ENCODE measurements around the gene RBM6. TPM values are rescaled to one million over a fixed set of nuclear protein-coding genes. Genes with fewer than 3 reads are reported as not detected.
"Not testable (repeated sequence)": the region's sequence is repeated elsewhere in the genome, so short reads cannot be mapped to it uniquely, and the experiment has no call there.

Gene RBM6
- polyA plus RNA-seq, 1 experiment: 33.4 TPM

DNA sequence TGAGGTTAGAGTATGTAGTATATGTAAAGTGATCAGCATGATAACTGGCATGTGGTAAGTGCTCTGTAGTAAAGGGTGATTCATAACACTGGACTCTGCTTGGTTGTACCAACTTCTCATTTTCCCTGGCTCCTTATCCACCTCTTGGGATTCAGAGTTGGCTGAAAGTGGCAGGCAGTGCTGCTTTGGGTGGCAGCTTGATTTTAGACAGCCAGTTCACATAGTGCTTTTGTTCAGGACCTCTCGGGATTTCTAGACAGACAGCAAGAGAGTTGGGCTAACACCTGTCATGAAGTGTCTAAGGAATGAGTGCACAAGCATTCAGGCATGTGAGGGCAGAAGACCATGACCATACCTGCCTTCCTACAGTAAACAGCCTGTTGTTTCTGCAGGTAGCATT lies 69.0 kb downstream of the RBM6 start:
- ChIA-PET POLR2A (no interaction called here), CTCF (no interaction called here)
- DNase-seq (ENCODE audit: low read depth): no peak
- Histone ChIP-seq H3K36me3 (ENCODE audit: control insufficient read depth, insufficient read depth, low read length) (no peaks in the 10 kb centered on the region), H3K4me3 (ENCODE audit: low read depth, low read length) (no peak overlapping the region), H3K27me3 (ENCODE audit: control insufficient read depth, insufficient read depth, low read length) (no peaks in the 10 kb centered on the region)
- TF ChIP-seq, protein P1, sequence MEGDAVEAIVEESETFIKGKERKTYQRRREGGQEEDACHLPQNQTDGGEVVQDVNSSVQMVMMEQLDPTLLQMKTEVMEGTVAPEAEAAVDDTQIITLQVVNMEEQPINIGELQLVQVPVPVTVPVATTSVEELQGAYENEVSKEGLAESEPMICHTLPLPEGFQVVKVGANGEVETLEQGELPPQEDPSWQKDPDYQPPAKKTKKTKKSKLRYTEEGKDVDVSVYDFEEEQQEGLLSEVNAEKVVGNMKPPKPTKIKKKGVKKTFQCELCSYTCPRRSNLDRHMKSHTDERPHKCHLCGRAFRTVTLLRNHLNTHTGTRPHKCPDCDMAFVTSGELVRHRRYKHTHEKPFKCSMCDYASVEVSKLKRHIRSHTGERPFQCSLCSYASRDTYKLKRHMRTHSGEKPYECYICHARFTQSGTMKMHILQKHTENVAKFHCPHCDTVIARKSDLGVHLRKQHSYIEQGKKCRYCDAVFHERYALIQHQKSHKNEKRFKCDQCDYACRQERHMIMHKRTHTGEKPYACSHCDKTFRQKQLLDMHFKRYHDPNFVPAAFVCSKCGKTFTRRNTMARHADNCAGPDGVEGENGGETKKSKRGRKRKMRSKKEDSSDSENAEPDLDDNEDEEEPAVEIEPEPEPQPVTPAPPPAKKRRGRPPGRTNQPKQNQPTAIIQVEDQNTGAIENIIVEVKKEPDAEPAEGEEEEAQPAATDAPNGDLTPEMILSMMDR (IDR thresholded peaks at IDR 0.05; ENCODE audit: insufficient read depth, low read depth, low read length): no peak

DNA sequence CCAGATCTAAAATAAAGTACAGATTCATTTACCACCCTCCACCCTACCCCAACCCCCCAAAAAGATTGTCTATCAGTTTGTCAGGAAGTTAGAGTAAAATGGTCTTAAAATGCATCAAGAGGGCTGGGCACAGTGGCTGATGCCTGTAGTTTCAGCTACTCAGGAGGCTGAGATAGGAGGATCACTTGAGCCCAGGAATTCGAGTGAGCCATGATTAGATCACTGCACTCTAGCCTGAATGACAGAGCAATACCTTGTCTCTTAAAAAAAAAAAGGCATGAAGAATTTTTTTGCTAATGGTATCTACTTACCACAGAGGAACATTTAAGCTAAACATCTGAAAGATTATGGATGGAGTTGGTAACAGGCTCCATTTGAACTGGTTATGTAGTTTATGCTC lies 71.0 kb downstream of the RBM6 start:
- Histone ChIP-seq H3K27me3 (ENCODE audit: control insufficient read depth, insufficient read depth, low read length) (no peaks in the 10 kb centered on the region), H3K36me3 (ENCODE audit: control insufficient read depth, insufficient read depth, low read length) (no peaks in the 10 kb centered on the region), H3K4me3 (ENCODE audit: low read depth, low read length) (no peak overlapping the region)
- CTCF ChIA-PET: interaction anchor here (0.7 to 1.1 kb wide), 2 partner anchors 9 to 14 kb away, joined by 3 to 4 read pairs; no protein-coding TSS in a partner anchor
- DNase-seq (ENCODE audit: low read depth): no peak
- POLR2A ChIA-PET: no interaction called here
- TF ChIP-seq, protein P1 (IDR thresholded peaks at IDR 0.05; ENCODE audit: insufficient read depth, low read depth, low read length): no peak

DNA sequence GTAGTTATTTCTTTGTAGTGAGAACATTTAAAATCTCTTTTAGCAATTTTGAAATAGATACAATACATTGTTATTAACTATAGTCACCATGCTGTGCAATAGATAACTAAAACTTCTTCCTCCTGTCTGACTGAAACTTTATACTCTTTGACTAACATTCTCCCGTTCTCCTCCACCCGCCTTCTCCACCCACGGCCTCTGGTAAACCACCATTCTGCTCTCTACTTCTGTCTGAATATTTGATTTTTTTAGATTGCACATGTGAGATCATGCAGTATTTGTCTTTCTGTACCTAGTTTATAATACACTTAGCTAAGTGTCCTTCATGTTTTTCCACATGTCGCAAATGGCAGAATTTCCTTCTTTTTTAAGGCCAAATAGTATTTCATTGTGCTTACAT lies 76.0 kb downstream of the RBM6 start:
- TF ChIP-seq, protein P1 (IDR thresholded peaks at IDR 0.05; ENCODE audit: insufficient read depth, low read depth, low read length): no peak
- DNase-seq (ENCODE audit: low read depth): no peak
- peaks cover 4% of the 10 kb centered on the region; the same call in 1 of the 2 replicates for H3K36me3 ChIP-seq (ENCODE audit: control insufficient read depth, insufficient read depth, low read length)
- ChIA-PET CTCF (no interaction called here), POLR2A (no interaction called here)
- H3K27me3 ChIP-seq (ENCODE audit: control insufficient read depth, insufficient read depth, low read length): no peaks in the 10 kb centered on the region
- no peak overlapping the region for H3K4me3 ChIP-seq (ENCODE audit: low read depth, low read length)

DNA sequence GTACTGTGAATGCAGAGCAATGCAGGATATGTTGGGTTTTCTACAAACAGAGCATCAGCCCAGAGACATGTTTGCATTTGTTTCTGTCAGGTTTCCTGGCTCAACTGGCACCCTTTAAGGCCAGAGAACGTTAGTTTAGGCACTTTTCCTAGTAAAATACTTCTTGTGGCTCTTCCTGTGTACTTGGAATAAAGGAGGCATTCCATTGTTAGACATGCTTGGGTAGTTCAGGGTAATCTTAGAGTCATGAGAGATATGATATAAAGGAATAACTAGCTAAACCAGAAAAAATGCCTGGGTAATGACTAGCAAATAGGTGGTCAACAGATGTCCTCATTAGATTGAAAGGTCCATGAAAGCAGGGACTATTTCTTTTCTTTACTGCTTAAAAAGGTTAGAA lies 88.4 kb downstream of the RBM6 start:
- Histone ChIP-seq H3K4me3 (ENCODE audit: low read depth, low read length) (no peak overlapping the region), H3K27me3 (ENCODE audit: control insufficient read depth, insufficient read depth, low read length) (no peaks in the 10 kb centered on the region), H3K36me3 (ENCODE audit: control insufficient read depth, insufficient read depth, low read length) (no peaks in the 10 kb centered on the region; the same call in none of the 2 replicates)
- DNase-seq (ENCODE audit: low read depth): no peak
- TF ChIP-seq, protein P1 (IDR thresholded peaks at IDR 0.05; ENCODE audit: insufficient read depth, low read depth, low read length): no peak
- CTCF ChIA-PET: no interaction called here
- POLR2A ChIA-PET: no interaction called here

DNA sequence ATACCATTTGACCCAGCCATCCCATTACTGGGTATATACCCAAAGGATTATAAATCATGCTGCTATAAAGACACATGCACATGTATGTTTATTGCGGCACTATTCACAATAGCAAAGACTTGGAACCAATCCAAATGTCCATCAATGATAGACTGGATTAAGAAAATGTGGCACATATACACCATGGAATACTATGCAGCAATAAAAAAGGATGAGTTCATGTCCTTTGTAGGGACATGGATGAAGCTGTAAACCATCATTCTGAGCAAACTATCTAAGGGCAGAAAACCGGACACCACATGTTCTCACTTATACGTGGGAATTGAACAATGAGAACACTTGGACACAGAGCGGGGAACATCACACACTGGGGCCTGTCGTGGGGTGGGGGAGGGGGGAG lies 91.3 kb downstream of the RBM6 start:
- H3K4me3 ChIP-seq (ENCODE audit: low read depth, low read length); POLR2A ChIA-PET; H3K36me3 ChIP-seq (ENCODE audit: control insufficient read depth, insufficient read depth, low read length); H3K27me3 ChIP-seq (ENCODE audit: control insufficient read depth, insufficient read depth, low read length); DNase-seq (ENCODE audit: low read depth): not testable (repeated sequence)
- CTCF ChIA-PET: interaction anchor here (1.1 kb wide), 1 partner anchor 10 kb away, joined by 3 read pairs; no protein-coding TSS in a partner anchor

DNA sequence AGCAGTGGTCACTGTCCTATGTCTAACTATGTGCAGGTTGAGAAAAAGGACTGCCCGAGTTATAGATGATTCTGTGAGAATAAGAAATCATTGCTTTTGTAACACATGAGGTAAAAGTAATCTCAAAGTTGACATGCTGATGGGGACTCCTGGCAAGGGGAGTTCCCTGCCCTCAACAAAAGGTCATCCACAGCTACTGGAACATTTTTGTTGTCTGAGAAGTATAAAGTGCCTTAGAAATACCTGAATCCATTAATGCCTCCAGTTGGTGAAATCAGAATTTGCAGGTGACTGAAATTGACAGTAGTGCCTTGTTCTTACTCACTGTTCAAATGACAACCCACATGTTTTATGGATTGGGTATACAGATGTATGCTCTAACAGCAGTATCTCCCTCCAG lies 105.0 kb downstream of the RBM6 start:
- DNase-seq (ENCODE audit: low read depth): no peak
- Histone ChIP-seq H3K36me3 (ENCODE audit: control insufficient read depth, insufficient read depth, low read length) (no peaks in the 10 kb centered on the region; the same call in 1 of the 2 replicates), H3K27me3 (ENCODE audit: control insufficient read depth, insufficient read depth, low read length) (no peaks in the 10 kb centered on the region), H3K4me3 (ENCODE audit: low read depth, low read length) (no peak overlapping the region)
- TF ChIP-seq, protein P1 (IDR thresholded peaks at IDR 0.05; ENCODE audit: insufficient read depth, low read depth, low read length): no peak
- CTCF ChIA-PET: interaction anchor here (0.6 kb wide), 1 partner anchor 270 kb away, joined by 3 read pairs; no protein-coding TSS in a partner anchor
- POLR2A ChIA-PET: no interaction called here

Data from BJ (cell line).